Germinal center (tissue), 1 donor: Measurements from ENCODE around the gene GPR158.

Source experiments
- DNase-seq: peaks from one replicate; pipeline ENCODE4 v3.0.0; 2012; ENCODE audit warnings: mixed read lengths, low spot score

GPR158 gene

DNA sequence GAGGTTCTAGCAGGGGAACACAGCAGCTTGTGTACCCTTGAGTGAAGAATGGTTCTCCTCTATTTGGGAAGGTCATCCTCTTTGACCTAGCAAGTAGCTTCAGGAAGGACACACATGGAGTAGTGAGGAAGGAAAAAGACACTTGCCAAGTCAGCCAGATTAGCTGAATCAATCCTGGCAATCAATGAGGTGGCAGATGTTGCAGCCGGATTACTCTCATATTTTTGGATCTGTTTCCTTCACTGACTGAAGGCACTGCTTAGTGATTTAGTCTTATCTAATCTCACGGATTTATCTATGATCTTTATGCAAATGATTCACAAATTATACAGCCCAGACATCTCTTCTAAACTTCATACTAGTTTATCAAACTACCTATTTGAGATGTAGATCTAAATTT is 218.8 kb downstream of the GPR158 start:
- DNase-seq: no peak

DNA sequence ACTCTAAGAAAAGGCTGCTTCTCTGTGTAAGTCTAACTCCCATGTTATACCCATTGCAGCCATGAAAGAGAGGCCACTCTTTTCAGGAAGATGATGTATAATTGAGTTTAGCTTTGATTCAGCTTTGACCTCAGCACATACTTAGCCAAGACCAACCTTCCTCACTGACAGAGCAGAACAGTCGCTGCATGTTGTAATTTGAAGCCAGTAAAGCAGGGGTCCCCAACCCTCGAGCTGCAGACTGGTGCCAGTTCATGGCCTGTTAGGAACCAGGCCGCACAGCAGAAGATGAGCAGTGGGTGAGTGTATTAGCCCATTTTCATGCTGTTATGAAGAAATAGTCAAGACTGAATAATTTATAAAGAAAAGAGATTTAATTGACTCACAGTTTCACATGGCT is 223.9 kb downstream of the GPR158 start:
- no peak for DNase-seq

DNA sequence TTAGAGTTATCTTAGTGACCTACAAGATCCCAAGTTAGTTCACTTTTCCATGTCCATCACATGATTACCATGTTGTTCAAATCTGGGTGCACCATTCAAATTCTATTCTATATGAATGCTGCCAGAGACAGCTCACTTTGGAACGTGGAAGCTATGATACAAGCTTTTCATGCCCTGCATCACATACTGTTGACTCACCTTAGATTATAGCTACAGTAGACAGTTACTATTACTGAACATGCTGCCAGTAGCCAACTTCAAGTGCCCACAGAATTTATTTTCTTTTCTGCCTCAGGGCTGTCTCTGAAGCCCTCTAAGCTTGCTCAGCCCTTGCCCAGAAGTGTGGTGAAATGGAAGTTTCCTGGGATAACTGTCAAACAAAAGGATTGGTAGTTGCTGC is 231.1 kb downstream of the GPR158 start:
- DNase-seq: no peak

DNA sequence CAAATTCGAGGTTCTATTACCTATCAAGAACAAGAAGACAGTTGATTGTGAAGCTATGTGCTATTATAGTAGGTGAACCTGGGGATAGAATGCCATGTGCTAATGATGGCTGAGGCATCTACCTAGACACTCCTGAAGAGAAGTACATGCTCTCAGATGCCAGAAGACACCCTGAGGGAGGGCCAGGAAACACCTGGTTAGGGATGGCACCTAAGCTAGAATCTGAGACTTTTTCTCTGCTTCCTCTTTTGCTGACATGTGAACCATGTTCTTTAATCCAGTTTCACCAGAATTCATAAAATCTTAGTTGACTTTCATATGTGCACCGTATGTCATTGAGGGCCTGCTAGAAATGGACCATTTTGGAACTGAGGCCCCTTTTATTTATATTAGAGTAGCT is 242.8 kb downstream of the GPR158 start:
- no peak for DNase-seq

DNA sequence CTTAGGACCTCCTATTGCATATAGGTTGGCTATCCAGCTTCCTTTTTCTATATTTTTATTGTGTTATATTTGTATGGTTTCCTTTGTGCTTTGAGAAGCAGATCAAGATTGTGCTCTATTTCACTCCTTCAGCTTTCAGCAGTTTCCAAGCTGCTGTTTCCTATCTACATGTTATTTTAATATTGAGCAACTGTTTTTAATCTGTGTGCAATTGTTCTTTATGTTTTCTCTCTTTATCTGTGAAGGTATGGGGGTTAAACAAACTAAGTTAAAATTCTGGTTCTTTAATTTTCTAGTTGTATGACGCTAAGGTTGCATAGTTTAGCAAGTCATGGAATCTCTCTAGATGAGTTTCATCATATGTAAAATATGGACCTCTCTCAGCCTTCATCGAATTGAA is 251.0 kb downstream of the GPR158 start:
- no peak for DNase-seq

DNA sequence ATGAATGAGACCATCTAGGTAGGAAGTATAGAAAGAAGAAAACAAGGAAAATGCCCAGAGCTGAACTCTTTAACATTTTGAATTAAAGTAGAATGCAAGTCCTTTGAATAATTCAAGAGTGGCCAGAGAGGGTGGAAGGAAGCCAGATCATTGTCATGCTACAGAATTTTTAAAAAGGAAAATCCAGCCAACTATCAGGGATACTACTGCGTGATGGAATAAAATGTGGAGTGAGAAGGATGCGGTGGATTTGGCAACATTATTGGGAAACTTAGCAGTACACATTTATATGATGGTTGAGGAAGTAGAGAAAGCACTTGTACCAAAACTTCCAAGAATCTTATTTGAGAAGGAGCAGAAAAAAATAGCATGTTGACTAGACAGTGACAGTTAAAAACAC is 261.6 kb downstream of the GPR158 start:
- no peak for DNase-seq

DNA sequence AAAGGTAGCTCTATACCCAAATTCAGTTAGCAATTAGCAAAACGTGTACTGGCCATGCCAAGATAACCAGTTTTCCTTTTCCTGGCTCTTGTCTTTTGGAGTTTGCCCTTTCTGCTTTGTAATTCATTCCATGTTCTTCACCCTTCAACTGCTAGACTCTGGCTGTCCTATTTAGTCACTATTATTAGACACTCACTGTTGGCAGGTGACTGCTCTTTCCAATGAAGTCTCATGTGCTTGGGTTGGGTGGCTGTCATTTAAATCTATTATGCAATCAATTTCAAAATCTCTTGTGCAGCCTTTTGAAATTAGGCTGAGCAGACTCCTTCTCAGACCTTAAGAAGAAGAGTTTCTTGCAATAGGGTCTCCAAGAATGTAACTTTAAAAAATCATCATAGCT is 266.5 kb downstream of the GPR158 start:
- DNase-seq: no peak

DNA sequence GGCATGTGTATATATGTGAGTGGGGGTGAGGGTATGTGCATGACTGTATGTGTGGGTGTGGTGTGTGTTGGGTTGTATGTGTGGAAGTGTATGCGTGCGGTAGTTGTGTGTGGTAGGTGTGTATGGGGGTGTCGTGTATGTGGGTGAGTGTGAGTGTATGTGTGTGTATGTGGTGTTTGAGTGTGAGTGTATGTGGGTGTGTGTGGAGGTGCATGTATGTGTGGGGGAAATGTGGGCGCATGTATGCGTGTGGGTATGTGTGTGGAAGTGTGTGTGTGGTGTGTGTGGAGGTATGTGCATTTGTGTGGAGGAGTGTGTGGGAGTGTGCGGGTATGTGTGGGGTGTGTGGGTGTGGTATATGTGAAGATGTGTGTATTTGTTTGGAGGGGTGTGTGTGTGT is 269.5 kb downstream of the GPR158 start:
- no peak for DNase-seq

DNA sequence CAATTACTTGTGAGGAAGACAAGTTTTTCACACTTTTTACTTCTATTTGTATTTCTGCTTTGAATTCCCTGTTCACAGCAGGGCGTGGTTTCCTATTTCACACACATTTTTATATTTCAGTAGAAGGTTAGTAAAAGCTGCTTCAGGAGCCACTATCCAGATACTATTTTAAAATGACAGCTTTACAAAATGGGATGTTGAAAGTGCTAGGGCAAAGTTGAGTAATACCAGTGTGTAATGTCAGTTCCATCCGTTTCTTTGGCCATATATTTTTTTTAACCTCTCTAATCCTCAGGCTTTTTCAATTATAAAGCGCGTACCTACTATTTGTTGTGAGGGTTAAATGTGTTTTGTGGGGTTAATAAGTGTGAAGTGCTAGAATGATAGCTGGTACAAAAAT is 276.6 kb downstream of the GPR158 start:
- no peak for DNase-seq

DNA sequence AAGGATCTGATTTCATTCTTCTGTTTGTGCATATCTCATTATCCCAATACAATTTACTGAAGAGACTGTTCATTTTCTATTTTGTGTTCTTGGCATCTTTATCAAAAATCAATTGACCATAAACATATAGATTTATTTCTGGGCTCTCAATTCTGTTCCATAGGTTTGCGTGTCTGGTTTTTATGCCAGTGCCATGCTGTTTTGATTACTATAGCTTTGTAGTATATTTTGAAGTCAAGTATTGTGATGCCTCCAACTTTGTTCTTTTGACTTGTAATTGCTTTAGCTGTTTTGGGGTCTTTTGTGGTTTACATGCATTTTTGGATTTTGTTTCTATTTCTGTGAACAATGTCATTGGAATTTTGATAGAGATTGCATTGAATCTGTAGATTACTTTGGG is 278.8 kb downstream of the GPR158 start:
- no peak for DNase-seq

DNA sequence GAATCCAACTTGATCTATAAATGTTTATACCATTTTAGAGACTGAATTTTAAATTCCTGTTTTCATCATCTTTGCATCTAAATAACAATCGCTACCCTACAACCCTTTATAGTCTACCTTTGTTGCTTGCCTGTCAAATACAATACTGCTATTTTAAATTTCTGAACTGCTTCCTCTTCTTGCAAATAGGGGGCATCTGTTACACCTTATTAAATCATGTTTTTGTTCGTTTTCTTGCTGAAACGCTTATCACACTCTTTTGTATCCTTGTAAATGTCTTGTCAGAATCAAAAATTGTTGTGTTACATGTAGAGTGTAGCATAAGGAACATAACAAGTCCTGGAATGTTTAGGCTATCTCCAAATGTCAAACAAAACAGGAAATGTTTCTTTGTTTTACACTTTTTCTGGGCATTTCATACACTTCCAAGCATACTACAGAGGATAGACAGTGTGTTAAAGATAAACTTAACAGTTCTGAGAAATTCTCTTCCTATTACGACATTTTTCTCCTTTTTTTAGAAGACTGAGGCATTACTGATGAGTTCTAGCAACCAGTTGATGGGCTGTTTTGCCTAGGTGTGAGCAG is 281.3 kb downstream of the GPR158 start:
- DNase-seq: no peak

DNA sequence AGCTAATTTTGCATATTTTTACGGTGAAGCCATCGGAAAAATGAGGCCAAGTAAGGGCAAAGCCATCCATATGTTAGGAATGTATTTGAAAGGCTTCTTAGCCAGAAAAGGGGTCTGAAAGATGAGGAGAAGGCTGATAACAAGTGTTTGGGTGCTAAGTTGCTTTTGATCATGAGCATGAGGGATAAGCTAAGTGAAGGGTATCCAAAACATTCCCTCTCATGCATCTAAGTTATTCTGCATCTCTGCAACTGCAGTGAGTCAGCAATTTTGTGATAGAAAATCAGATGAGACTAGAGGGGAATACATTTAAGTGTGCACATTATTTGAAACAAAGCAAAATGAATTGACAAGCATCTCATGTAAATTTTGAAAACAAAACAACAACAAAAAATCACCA is 282.8 kb downstream of the GPR158 start:
- no peak for DNase-seq

DNA sequence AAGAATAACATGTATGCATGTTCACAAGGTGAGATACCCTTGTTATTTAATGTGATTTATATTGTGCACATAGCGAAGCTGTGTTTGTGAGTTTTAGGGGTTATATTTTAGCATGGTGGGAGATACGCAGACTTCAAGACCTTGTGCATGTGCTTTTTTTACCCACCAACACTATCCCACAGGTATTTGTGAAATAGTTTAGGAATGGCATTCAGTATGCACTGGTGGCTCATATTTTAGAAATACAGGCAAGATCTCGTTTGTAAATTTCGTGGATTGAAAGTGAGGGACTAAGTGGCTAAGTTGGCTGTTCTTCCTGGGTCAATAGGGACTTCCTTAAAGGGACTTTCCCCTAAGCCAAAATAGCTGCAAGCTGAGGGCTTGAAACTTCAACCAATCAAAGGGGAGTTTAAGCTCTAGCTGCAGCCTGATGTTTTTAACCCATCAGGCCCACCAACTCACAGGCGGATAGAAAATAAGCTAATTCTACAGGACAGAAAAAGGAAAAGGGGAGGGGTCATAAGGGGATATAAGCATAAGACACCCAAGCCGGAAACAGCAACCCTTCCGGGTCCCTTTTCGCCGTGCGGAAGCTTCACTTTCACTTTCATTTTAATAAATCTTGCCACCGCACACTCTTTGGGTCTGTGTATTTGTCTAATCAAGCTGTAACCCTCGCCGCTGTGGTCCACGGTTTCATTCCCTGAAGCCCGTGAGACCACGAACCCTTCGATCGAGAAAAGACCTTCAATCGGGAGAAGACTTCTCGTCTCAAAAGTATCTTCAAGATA is 291.0 kb downstream of the GPR158 start:
- DNase-seq: no peak

DNA sequence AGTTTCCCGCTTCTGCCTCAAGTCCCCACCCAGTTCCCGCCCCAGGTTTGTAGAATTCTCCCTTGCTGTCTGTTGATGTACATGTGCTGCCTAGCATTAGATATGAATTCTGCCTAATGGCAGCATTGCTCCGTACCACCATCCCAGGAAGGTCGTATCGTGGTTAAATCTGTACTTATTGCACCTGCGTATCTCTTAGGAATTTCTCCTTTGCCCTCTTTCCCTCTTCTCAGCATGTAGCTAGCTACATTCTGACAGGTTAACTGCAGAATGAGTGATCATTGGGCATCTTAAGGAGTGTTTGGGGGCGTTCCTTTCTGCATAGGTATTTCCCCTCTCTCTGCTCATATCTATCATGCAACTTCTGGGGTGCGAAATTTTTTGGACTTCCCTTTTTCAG is 293.1 kb downstream of the GPR158 start:
- DNase-seq: no peak

DNA sequence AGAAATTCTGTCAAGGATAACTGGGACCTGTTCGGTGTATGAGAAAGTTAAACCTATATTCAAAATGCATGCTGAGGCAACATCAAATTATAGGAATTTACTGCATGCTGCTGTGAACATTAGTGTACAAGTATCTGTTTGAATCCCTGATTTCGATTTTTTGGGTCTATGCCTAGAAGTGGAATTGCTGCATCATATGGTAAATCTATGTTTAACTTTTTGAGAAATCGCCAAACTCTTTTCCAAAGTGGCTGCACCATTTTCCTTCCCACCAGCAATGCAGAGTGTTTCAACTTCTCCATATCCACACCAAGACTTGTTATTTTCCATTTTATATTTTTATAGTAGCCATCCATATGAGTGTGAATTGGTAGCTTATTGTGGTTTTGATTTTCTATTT is 306.7 kb downstream of the GPR158 start:
- no peak for DNase-seq

DNA sequence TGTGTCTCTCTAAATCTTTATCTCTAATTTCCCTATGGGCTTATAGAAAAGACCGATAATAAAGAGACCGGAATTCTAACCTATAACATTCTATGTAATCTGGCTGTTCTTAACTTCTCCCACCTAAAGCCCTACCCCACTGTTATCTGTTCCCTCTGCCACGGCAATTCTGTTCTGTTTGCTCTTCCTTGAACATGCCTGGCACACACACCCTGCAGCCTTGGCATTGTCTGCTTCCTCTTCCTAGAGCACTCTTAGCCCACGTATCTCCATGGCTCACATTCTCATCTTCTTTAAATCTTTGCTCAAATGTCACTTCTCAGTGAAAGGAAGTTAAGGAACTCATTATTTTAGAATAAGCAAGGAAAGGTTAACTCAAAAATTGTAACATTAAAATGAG is 309.2 kb downstream of the GPR158 start:
- no peak for DNase-seq

DNA sequence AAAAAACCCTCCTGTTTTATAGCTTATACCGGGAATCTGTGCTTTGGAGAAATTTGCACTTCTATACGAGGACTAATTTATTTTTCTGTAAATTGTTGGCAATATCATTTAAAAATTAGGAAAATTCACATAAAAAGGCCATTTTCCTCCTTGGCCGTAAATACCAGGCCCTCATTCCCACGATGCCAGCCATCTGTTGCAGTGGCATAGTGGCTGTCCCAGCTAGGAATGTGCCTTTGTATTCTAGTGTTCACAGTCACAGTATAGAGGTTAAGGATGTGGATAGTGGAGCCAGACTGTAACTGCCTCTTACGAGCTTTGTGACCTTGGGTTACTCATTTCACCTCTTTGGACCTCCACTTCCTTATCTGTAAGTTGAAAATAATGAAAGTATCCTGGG is 312.5 kb downstream of the GPR158 start:
- DNase-seq: no peak

DNA sequence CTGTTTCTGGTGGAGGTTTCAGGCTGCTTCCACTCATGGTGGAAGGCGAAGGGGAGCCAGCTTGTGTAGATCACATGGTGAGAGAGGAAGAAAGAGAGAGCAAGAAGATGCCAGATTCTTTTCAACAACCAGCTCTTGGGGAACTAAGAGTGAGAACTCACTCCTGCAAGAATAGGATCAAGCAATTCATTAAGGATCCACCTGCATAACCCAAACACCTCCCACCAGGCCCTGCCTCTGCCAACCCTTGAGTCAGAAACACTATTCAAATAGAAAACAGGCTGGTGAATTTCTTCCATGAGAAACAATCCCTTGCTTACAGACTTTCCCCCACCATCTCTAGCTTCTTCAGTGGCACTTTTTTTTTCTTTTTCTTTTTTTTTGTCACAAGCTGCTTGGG is 317.2 kb downstream of the GPR158 start:
- no peak for DNase-seq

DNA sequence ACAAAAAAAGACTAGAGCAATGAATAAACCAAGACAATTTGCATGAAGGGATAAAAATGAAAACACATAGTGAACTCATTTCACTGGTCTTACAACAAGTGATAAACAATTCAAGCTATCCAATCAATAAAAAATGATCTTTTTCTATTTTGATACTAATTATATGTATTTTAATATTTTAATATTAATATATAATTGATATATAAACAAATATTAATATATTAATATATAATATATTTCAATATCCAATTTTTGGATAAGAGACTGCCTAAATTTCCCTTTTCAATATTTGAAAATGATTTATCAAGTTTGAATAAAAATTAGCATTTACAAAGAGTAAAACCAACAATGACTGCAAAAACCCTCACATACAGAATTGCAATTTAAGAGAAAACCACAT is 317.9 kb downstream of the GPR158 start:
- DNase-seq: no peak

DNA sequence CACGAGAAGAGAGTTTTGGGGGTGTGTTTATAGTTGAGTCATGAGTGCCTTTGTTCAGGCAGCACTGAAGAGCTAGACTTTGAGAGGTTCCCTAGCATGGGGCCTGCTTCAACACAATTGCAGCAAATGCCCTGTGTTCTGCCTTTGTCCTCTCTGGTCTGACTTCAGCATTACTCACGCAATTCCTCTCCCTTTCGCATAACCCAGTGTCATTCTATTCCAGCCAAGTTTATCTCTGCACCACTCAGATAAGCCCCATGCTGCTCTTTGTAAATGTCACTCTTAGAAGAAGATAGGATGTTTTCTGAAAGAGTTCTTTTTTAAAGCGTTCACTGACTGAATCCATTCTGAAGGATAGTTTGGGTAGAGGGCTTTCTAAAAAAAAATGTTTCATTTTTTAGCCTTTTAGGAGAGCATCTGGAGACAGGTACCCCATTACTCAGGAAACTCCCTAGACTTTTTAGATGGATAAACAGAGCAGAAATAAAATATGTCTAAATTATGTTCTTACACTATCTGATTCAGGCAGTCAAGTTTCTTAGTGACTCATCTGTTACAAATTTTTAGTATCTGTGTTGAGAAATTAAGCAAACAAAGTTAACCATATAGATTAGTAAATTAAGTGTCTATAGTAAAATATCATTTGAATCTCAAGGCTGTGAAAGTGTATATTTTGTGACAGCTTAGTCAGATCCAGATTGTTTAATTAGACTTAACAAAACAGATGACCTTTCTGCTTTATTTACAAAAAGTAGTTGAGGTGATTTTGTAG is 318.5 kb downstream of the GPR158 start:
- no peak for DNase-seq

DNA sequence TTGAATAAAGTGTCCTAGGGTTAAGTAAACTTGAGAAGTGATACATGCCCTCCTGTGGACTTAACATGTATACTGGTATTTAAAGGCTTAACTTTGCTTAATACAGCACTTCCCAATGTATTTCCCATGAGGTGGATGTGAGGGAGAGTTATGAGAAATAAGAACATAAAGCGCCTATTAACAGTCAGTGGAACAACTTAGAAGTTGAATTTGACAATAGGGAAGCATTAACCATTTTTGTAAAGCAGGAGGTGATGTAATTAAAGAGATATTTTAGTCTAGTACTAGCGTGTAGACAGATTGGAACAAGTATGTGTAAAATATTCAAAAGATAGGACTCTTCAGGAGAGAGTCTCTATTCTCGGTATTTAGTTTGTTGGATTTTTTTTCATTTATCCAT is 322.4 kb downstream of the GPR158 start:
- no peak for DNase-seq

DNA sequence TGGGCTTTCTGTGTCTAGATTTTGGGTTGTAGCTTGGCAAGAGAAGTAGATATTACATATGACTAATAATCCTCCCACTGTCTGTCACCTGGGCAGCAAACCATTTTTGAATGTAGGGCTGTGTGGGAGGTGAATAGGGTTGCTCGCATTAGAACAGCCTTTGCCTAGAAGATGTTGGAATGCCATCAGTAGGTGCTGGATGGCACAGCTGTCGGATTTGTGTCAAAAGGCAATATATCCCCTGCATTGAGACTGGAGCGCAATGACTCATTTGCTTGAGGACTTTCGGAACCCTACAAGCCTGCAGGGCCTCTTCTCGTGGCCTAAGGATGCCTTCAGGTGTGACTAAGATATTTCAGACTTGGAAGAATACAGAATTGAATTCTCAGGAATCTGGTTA is 323.8 kb downstream of the GPR158 start:
- no peak for DNase-seq

DNA sequence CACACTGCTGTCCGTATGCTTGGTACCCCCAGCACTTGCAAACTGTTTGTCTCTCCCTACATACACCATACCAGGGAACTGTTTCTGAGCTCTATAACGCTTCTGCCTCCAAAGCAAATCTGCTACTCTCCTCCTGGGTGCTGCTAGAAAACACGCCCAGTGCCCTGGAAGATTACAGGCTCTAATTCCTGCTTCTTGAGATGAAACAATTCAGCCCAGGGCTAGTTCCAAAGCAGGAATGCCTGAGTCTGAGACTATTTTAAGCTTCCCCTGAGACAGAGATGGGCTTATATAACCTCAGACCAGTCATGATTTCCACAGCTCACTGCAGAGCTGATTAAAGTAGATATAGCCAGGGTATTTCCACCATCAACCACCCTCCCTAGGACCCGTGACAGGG is 327.1 kb downstream of the GPR158 start:
- no peak for DNase-seq
